ENCODE measurements around the gene KRT78.
"Not testable (repeated sequence)": the region's sequence is repeated elsewhere in the genome, so short reads cannot be mapped to it uniquely, and the experiment has no call there.

KRT78 gene

GRCh38 chr12:52809166-52809565 is 39.6 kb downstream of the KRT78 start:
- DNase-seq = no peak

GRCh38 chr12:52808573-52809160 is 40.1 kb downstream of the KRT78 start:
- no peak for DNase-seq

- no peak for DNase-seq
Observed at GRCh38 chr12:52807544-52808470, 41.0 kb downstream of the KRT78 start.

- no peak for DNase-seq
Observed at GRCh38 chr12:52806821-52807543, 41.8 kb downstream of the KRT78 start.

- no peak for DNase-seq
Observed at GRCh38 chr12:52806169-52806811, 42.5 kb downstream of the KRT78 start.

- DNase-seq = no peak
Observed at GRCh38 chr12:52805739-52806138, 43.1 kb downstream of the KRT78 start.

GRCh38 chr12:52805000-52805399 is 43.8 kb downstream of the KRT78 start:
- no peak for DNase-seq

- no peak for DNase-seq
Observed at GRCh38 chr12:52802442-52802841, 46.4 kb downstream of the KRT78 start.

GRCh38 chr12:52801773-52802172 is 47.0 kb downstream of the KRT78 start:
- no peak for DNase-seq

GRCh38 chr12:52800259-52800917 is 48.4 kb downstream of the KRT78 start:
- no peak for DNase-seq

- DNase-seq = no peak
Observed at GRCh38 chr12:52799505-52800211, 49.1 kb downstream of the KRT78 start.

GRCh38 chr12:52798671-52799504 is 49.9 kb downstream of the KRT78 start:
- no peak for DNase-seq

GRCh38 chr12:52798003-52798670 is 50.7 kb downstream of the KRT78 start:
- DNase-seq = no peak

GRCh38 chr12:52797529-52797894 is 51.3 kb downstream of the KRT78 start:
- no peak for DNase-seq

GRCh38 chr12:52796839-52797528 is 51.8 kb downstream of the KRT78 start:
- no peak for DNase-seq

- no peak for DNase-seq
Observed at GRCh38 chr12:52796429-52796794, 52.4 kb downstream of the KRT78 start.

GRCh38 chr12:52795694-52796428 is 52.9 kb downstream of the KRT78 start, which contains the start of gene KRT3:
Gene KRT3 (minus strand): TSS chr12:52796117. CDS start chr12:52796042, 75 bp downstream.
- peak in 1 of 2 experiments; percentile 45 for DNase-seq

- not testable (repeated sequence) for DNase-seq
Observed at GRCh38 chr12:52795332-52795674, 53.5 kb downstream of the KRT78 start.
